Suppressor macrophage treated with lipopolysaccharide for 4 hours (primary cell): ENCODE data around the gene SYT14.
A peak's percentile ranks its signal among the peaks of the same experiment; 100 is the strongest.
"Not testable (repeated sequence)": the region's sequence is repeated elsewhere in the genome, so short reads cannot be mapped to it uniquely, and the experiment has no call there.

Experiments
- DNase-seq: peaks from one replicate; pipeline ENCODE4 v3.0.0-alpha.2; 2020

SYT14 gene

GRCh38 chr1:209945377-209945776, 7.4 kb downstream of the SYT14 start:
- DNase-seq = no peak

- no peak for DNase-seq
Observed at GRCh38 chr1:209948155-209948554, 10.1 kb downstream of the SYT14 start.

- no peak for DNase-seq
Observed at GRCh38 chr1:209956116-209956515, 18.1 kb downstream of the SYT14 start.

GRCh38 chr1:209959623-209960022, 21.6 kb downstream of the SYT14 start:
- DNase-seq = no peak

- no peak for DNase-seq
Observed at GRCh38 chr1:209960926-209961325, 22.9 kb downstream of the SYT14 start.

- no peak for DNase-seq
Observed at GRCh38 chr1:209962388-209962787, 24.4 kb downstream of the SYT14 start.

- DNase-seq = no peak
Observed at GRCh38 chr1:209962856-209963255, 24.8 kb downstream of the SYT14 start.

GRCh38 chr1:209965996-209966395, 28.0 kb downstream of the SYT14 start:
- DNase-seq = no peak

- not testable (repeated sequence) for DNase-seq
Observed at GRCh38 chr1:209978721-209979120, 40.7 kb downstream of the SYT14 start.

GRCh38 chr1:209983953-209984352, 45.9 kb downstream of the SYT14 start:
- DNase-seq = no peak

GRCh38 chr1:209985002-209985401, 47.0 kb downstream of the SYT14 start:
- DNase-seq = no peak

- DNase-seq = no peak
Observed at GRCh38 chr1:209988706-209989105, 50.7 kb downstream of the SYT14 start.

- DNase-seq = peak; percentile 29
Observed at GRCh38 chr1:209989525-209989924, 51.5 kb downstream of the SYT14 start.

GRCh38 chr1:209993061-209993830, 55.2 kb downstream of the SYT14 start:
- DNase-seq = no peak

- no peak for DNase-seq
Observed at GRCh38 chr1:209996348-209996747, 58.3 kb downstream of the SYT14 start.

- DNase-seq = no peak
Observed at GRCh38 chr1:209999005-209999404, 61.0 kb downstream of the SYT14 start.

- DNase-seq = no peak
Observed at GRCh38 chr1:210001751-210002150, 63.7 kb downstream of the SYT14 start.

- DNase-seq = no peak
Observed at GRCh38 chr1:210003501-210003900, 65.5 kb downstream of the SYT14 start.

GRCh38 chr1:210010161-210010560, 72.1 kb downstream of the SYT14 start:
- DNase-seq = no peak

- no peak for DNase-seq
Observed at GRCh38 chr1:210021145-210021860, 83.3 kb downstream of the SYT14 start.

GRCh38 chr1:210022044-210022443, 84.0 kb downstream of the SYT14 start:
- no peak for DNase-seq

- no peak for DNase-seq
Observed at GRCh38 chr1:210024282-210024681, 86.3 kb downstream of the SYT14 start.

GRCh38 chr1:210024996-210025395, 87.0 kb downstream of the SYT14 start:
- no peak for DNase-seq

- DNase-seq = no peak
Observed at GRCh38 chr1:210025870-210026269, 87.9 kb downstream of the SYT14 start.

GRCh38 chr1:210027994-210028393, 90.0 kb downstream of the SYT14 start:
- DNase-seq = no peak
